GM19324 (cell line): ENCODE results near the gene MAP3K8.

Source experiments
- ATAC-seq: cut with Tn5 transposase; IDR thresholded peaks from one replicate; pipeline ENCODE4 v1.9.1; 2021; ENCODE audit warnings: mild to moderate bottlenecking, moderate library complexity; ENCODE audit not compliant: unreplicated experiment, low FRiP score

Gene MAP3K8

DNA sequence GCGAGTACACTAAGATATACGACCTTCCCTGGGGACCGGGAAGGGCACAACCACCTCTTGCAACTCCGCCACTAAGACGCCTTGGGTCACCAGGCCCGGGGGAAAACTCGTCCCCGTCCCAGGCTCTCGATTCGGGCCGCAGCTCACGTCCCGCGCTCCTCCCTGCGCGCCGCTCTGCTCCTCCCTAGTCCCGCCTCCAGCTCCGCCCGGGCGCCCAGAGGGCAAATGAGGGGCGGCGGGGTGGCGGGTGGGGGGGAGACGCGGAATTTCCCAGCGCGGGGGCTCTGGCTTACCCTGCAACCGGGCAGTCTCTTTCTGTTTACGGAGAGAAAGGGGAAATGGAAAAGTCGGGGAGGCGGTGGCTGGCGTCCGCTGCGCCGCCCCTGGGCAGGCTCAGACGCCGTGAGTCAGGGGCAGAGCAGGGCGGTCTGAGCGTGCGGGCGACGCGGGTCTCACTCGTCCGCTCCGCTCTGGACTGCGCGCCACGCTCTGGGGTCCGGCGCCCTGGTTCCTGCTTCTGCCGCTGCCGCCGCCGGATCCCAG, at the start of gene MAP3K8:
Gene MAP3K8, plus strand, starts transcription at position 455 of the 543 bp plus-strand sequence. CDS start 4,755 bp downstream, outside the sequence.
- ATAC-seq: peak; percentile 75

DNA sequence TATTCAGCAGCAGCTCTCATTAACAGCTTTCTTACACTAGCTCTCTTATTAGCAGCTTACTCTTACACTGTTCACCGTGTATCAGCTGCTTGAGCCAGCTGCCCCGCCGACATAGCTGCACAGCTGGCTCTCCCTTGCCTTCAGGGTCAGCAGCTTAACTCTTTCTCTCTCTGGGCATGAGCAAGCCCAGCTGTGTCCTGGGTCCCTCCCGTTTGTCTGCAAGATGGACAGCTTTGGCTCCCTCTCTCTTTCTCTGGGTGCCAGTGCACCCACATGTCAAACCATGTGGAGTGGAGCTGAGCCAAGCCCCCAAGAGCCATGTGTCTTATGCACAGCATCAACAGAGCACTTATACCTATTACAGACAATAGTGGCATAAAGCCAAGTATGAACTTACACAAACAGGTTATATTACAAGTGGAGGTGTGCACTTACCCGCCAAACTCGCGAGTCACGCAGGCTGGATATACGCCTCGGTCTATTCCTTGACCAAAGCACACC, 49.2 kb upstream of the MAP3K8 start:
- ATAC-seq: no peak

DNA sequence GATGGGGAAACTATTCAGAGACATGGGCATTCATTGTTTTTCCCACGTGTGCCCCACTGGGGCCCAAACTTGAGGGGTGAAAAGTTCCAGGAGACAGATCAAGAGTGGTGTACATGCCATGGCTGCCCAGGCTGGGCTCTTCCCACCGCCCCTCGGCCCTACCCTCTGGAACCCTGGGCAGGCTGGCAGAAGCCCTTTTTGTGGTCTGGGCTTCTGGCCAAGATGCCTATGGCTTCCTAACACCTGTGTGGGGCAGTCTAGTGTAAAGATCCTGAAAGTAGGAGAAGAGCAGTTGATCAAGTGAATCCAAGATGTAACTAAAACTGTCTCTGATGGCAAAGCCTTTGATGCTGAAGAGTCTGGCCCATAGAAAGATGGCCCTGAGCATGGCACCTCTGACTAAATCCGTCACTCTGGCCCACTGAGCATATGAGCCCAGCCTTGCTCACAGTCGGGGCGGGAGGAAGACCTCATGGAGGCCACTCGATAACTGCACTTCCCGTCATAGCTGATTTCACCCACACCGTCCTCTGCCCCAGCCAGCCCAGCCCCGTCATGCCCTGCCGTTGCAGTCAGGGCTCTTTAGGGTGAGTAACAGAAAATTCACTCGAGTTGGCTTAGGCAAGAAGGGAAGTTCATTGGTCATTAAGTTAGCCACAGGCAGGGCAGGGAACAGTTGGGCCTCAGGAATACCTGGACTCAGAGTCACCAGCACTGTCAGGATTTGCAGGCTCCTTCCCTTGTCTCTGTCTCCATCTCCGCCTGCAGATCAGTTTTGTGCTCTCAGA, 47.0 kb upstream of the MAP3K8 start:
- ATAC-seq: no peak

DNA sequence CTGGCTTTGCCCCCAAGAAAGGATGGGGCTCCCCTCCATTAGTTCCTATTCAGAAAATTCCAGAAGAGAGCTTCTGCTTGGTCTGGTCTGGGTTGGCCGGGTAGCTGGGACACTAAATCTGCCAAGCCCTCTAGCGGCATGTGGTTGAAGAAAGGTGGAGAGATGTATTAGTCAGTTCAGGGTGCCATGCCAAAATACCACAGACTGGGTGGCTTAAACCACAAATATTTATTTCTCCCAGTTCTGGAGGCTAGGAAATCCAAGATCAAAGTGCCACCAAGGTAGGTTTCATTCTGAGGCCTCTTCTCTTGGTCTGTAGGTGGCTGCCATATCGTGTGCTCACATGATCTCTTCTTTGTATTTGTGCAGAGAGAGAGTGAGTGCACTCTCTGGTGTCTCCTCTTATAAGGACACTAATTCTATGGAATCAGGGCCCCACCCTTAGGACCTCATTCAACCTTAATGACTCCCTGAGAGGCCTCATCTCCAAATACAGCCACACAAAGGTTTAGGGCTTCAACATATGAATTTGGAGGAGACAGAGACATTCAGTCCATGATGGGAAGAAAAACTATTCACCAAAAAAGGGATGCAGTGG, 46.2 kb upstream of the MAP3K8 start:
- no peak for ATAC-seq

DNA sequence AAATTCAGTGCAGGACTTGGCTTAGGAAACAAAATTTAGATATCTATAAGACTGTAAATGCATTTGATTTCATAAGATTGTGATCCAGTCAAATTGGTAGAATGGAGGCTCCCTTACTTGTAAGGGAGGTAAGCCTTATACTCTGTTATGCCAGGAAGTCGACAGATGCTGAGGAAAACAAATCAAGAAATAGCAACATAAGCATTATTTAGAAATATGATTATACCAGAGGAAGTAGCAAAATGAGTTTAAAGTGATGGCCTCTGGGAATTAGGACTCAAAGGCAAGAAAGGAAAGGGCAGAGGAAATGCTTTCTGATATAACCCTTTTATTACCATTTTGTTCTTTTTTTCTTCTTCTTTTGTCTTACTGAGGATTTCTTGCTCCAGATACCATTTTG, 44.4 kb upstream of the MAP3K8 start:
- no peak for ATAC-seq

DNA sequence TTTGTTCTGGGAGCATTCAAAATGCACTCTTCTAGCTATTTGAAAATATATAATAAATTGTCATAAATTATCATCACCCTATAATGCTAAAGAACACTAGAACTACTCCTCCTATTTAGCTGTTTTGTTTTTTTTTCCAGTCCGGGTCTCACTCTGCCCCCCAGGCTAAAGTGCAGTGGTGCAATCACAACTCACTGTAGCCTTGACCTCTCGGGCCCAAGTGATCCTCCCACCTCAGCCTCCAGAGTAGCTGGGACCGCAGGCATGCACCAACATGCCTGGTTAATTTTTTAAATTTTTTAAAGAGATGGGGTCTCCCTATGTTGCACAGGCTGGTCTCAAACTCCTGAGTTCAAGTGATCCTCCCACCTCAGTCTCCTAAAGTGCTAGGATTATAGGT, 43.8 kb upstream of the MAP3K8 start:
- ATAC-seq: no peak

DNA sequence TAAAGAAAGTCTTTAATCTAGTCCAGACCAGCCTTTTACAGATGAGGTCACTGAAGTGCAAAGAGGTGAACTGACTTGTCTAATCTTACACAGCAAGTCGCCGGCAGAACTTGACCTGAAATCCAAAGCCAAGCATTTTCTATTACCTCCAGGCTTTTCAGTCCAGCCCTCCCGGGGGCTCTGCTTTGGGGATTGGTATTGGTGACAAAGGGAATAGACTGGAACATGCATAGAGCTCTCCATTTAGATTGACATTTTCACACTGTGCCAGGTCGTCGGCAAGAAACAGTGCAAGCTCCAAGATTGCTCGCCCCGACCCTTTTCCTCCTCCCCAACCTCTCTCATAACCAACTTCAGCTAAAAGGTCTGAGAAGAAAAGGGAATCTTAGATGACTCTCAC, 42.7 kb upstream of the MAP3K8 start:
- ATAC-seq: no peak

DNA sequence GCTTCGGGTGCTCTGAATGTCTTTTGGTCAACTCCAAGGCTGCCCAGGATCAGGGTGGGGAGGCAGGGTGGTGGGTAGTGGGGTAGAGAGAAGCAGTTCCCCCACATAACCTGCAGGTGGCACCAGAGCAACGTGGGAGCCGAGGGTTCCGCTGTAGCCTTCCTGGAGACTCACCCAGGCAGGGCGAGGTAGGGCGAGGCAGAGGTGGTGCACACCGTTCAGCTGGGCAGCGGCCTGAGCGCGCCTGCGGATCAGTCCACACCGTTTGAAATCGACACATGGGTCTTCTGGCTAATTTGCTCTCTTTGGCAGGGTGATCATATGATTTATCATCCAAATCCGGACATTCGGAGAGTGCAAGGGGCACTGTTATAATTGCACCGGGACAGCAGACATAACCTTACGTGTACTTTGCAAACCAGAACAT, 41.4 kb upstream of the MAP3K8 start:
- ATAC-seq: peak; percentile 84

DNA sequence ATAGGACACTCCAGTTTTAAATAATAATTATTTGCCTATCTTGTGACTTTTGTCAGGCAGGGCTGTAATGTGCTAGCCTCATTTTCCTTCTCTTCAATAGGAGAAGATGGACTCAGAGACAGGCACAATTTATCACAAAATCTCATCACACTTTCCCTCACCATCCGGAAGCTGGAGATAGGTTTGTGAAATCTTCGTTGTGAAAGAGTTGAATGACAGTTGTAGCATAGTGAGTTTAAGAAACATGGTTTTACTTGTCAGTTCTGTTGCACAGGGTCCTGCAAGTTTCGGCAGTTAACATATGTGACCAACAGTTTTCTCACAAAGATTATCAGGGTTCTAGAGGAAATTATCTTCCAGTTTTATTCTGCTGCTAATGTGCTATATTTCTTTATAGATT, 37.7 kb upstream of the MAP3K8 start:
- no peak for ATAC-seq

DNA sequence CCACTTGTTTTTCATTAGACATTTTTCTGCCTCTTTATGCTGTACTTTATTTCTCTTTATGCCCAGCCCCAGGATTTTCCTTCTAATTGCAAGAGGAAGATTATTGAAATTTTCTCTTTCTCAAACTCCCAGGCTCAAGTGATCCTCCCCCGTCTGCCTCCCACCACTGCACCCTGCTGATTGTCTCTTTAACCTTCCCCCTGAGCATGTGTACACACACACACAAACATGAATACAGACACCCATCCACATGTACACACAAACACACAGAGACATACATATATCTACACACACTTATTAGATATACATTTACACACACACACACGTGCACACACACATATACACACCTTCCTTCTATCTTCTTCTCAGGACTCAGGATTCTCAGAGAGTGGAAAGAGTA, 37.3 kb upstream of the MAP3K8 start:
- ATAC-seq: no peak

DNA sequence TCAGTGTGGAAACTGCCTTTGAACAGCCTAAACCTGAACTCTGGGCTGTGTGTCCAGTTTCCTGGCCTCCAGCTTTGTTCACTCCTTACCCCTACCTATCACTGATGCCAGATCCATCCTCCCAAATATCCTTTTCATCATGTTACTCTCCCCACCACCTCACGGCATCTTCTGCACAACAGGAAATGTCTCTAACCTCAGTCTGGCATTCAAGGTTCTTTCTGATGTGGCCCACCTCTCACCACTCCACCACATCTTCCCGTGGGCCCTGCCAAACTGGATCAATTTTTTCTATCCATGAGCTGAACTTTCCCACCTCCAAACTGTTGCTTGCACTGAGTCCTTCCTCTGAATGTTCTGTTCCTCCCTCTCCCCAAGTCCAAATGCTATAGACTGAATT, 35.8 kb upstream of the MAP3K8 start:
- ATAC-seq: no peak

DNA sequence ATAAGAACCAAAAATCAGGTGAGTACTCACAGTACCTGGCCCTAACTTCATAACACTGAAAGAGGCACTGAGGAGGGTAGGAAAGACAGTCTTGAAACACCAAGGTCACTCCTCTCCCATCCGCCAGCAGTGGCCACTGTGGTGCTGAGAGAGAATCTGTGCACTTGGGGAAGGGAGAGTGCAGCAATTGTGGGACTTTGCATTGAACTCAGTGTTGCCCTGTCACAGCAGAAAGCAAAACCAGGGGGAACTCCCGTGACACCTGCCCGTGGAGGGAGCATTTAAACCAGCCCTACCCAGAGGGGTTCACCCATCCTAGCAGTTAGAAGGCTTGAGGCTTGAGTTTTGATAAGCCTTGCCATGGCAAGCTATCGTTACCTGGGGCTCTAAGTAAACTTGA, 35.2 kb upstream of the MAP3K8 start:
- ATAC-seq: no peak

DNA sequence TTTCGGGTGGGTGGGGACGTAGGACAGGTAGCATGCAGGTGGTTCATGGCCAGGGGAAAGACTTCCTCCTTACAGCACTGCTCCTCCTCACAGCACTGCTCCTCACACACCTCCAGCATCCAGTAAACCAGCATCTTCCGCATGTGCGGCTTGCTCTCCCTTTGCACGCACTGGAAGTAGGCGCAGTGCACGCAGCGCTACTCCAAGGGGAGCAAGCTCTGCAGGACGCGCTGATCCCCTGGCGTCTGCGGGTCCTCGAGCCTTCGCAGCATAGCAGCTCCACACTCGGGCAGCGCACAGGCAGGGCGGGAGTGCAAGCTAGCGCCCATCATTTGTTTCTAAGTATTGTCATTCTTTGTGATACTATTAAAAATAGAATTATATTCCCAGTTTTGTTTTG, 30.5 kb upstream of the MAP3K8 start:
- no peak for ATAC-seq

DNA sequence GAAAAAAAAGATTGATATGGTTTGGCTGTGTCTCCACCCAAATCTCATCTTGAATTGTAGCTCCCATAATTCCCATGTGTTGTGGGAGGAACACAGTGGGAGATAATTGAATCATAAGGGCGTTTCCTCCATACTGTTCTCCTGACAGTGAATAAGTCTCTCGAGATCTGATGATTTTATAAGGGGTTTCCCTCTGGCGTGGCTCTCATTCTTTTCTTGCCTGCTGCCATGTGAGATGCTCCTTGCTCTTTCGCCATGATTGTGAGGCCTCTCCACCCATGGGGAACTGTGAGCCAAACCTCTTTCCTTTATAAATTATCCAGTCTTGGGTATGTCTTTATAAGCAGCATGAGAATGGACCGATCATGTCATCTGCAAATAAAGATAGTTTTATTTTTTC, 29.4 kb upstream of the MAP3K8 start:
- ATAC-seq: no peak

DNA sequence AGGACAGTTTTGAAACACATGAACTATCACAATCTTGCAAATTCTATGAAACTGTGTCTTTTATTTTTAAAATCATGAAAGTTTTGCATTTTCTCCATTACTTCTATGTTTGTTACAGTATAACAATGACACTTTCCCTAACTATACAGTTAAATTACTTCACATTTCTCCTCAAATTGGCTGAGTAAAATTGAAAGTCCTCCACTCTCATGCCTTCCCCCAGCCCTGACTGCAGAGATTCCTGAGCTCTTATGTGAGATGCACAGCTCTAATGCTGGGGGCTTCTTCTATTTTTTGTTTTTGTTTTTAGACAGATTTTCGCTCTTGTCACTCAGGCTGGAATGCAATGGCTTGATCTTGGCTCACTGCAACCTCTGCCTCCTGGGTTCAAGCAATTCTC, 22.7 kb upstream of the MAP3K8 start:
- ATAC-seq: no peak

DNA sequence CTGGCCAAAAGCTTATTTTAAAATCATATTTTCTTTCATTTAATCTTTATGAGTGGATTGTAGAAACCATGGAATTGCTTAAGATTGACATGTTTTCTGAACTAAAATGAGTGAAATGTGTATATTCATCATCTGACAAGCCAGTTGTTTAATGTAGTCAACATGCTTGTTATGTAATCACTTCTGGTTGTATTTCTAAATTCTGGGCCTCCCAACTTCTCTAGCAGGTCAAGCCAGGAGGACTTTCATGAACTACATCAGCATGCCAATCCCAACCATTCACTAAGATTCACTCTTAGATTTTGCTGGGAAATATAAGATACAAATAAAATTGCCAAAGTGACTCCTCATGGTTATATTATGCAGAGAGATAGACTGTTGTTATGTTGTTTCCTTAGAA, 21.1 kb upstream of the MAP3K8 start:
- ATAC-seq: no peak

DNA sequence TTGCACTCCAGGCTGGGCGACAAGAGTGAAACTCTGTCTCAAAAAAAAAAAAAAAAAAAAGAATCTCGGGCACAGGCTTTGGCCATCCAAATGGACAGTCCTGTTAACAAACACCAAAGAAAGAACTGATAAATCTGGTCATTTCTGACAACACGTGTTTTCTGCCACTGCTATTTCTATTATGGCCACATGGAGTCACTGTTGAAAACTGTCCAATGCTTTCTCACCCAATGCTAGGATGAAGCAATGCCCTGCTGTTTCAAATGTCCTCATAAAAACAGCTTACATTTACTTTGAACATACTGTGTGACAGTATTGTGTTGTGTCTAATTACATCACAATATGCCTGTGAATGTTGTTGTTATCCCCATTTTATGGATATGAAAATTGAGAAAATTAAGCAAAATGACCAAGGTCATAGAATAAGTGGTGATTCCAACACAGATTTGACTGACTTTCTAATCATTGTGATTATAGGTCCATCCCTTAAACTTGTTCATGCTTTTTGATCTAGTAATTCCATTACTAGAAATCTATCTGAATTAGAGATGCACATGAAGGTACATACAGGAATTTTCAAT, 19.9 kb upstream of the MAP3K8 start:
- no peak for ATAC-seq

DNA sequence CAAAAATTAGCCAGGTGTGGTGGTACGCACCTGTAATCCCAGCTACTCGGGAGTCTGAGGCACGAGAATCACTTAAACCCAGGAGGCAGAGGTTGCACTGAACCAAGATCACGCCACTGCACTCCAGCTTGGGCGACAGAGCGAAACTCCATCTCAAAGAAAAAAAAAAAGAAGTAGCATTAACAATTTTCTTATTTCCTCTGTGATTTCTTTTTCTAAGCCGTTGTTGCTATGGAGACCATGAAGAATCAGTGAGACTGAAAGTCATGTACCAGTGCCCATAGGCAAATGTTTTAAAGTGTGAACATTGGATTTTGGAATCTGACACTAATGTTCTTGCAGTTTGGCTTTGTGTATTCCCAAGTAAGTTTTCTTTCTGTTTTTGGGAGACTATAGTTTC, 18.4 kb upstream of the MAP3K8 start:
- no peak for ATAC-seq

DNA sequence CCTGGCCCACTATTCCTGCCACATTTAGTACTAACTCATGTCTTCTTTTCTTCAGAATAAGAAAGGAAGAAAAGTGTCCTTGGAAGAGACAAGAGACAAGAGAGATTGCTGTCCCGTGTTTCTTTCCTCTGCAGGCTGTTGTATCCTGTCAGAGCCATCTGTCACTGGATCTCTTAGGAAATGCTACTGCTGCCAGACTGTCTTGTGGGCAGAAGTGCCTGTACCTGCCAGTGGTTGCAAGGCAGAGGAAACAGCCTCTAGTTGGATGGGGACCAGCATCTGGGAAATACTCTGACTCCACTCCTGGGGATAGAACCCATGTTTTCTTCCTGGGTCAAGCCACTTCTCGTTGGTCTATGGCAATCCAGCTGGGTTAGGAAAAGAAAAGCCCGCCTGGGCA, 16.7 kb upstream of the MAP3K8 start:
- ATAC-seq: no peak

DNA sequence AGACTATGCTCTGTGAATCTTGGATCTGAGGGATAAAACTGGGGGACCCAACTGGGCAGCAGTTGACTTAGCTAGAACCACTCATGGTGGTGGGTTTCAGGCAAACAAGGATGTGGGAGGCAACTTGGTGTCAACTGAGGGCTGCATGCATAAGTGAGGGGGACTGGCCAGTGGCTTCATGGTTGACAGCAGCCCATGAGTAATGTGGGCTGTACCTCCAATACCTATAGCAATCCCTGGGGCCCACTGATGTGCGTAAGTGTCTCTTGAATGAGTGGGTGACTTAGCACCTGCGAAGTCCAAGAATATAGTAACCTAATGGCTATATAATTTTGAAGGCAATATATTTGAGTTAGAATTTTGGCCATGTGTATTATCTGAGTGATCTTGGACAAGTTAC, 13.7 kb upstream of the MAP3K8 start:
- ATAC-seq: no peak

DNA sequence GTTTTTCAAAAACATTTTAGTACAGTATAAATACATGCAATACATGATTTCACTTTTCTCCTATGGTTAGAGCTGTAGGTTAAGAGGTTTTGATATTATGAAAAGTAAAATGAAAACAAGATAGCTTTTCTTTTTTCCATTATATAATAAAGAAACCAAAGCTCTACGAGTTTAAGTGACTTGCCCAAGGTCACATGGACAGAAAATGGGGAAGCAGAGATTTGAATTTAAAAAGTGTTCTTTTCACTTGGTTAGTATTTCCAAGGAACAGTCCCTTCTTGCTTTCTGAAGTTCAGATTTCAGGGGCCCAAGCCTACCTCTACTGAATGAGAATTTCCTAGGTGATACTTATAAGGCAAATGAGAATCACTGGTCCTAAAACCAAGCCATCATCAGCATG, 13.2 kb upstream of the MAP3K8 start:
- ATAC-seq: no peak
